GM18505 (cell line): ENCODE results near the gene MAN1C1.

Experiments
- ATAC-seq: cut with Tn5 transposase; IDR thresholded peaks from one replicate; pipeline ENCODE4 v1.9.1; 2021; ENCODE audit not compliant: unreplicated experiment
- POLR2A ChIP-seq: IDR thresholded peaks from 4 replicates; pipeline ENCODE4 v1.6.1; 2011; ENCODE audit warnings: borderline replicate concordance; ENCODE audit not compliant: insufficient read depth, insufficient read length; ENCODE audit errors: extremely low read depth

MAN1C1 gene

DNA sequence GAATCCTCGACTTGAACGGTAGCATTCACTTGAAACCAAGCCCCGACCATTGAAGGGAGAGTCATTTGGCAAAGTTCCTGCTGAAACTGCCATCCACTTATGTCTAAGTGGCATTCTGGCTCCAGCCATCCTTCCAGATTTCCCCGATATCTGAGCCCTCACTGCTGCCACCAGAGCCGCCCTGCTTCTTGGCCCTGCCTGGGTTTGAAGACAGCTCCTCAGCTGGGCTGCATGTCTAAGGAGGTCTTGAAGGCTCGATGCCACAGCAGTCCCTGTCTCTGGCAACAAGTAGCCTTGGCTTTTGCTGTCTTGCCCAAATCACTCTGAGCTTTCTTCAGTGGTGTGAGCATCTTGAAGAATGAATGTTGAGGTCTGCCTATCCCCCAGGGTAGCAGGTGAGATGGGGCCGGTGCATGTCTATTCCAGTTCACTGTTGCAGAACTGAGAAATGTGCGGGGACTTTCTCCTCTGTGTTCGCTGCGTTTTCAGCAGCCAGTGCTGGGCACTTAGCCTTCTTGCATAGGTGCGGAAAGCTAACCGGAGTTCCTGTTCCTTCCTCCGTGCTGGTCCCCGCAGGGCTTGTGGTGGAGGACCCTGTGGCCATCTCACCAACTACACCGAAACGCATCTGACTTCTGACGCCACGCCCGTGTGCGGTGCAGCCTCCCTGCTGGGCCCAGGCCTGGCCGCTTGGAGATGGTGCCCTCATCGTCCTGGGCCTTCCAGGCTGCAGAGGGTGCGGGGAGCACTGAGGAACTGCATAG, 29.2 kb downstream of the MAN1C1 start:
- ATAC-seq = no peak

DNA sequence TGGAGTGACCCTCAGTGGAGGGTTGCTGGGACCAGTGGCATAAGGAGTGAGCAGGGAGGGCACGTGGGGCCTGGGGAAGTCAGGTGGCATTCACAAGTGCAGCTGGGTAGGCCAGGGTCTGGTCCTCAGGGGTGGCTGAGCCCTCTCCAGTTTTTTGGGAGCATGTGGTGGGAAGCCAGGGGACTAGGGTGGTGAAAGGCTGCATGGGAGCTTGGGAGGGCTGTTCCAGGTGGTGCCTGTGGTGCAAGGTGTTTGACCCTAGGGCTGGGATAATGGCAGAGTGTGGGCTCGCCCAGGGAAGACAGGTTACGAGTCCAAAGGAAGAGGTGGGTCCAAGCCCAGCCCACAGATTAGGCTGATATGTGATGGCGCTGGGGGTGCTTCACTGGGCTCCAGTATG, 30.5 kb downstream of the MAN1C1 start:
- no peak for ATAC-seq

More for the DNA sequence above, 29.2 kb downstream of the MAN1C1 start:
- no peak for TF ChIP-seq POLR2A

DNA sequence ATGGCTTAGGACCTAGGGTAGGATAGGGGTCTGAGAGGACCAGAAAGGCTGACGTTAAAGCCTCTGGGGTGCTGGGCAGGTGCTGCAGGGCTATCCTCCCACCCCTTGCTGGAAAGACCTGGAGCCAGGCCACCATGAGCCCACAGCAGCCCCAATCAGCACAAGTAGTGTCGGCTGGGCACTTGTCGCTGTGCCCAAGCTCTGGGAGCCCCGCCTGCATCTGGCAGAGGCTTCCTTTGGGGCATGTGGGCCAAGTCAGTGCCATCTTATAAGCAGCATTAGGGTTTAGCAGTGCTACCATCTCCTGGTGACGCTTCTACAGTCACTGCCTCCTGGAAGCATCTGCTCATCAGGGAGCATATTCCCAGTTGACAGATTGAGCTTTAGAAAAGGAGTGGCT, 31.3 kb downstream of the MAN1C1 start:
- TF ChIP-seq POLR2A = no peak
- ATAC-seq = no peak

More for the DNA sequence above, 30.5 kb downstream of the MAN1C1 start:
- no peak for TF ChIP-seq POLR2A

DNA sequence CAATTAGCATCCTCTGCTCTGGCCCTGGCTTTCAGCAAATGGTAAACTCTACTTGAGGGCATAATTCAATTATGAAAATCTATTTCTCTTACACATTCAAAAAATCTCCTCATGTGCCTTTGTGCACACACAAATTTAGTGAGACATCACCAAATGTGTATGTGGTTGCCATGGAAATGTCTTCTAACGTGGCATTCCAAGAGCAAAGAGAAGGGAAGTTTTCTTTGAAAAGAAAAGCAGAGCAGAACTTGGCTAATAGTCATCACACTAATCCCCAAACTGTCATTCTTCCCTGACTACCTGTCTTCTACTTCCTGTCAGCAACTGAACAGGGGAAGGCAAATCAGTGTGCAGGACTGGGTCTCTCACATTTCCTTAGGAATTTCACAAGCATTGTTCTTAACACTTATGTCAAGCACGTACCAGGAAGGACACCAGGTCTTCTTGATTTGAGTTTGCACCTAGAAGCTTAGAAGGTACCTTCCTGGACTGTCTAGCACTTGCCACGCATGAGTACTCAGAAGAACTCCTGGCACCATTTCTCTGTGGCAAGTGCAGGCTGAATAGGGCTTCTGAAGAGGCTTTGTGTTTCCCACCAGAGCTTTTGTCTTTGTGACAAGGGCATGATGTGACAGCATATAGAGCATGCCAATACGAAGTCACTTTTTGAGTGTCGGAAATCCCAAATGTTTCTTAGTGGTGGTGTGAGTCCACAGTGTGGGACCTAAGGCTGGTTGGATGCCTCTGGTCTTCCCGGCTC, 32.3 kb downstream of the MAN1C1 start:
- no peak for ATAC-seq
- TF ChIP-seq POLR2A = no peak

DNA sequence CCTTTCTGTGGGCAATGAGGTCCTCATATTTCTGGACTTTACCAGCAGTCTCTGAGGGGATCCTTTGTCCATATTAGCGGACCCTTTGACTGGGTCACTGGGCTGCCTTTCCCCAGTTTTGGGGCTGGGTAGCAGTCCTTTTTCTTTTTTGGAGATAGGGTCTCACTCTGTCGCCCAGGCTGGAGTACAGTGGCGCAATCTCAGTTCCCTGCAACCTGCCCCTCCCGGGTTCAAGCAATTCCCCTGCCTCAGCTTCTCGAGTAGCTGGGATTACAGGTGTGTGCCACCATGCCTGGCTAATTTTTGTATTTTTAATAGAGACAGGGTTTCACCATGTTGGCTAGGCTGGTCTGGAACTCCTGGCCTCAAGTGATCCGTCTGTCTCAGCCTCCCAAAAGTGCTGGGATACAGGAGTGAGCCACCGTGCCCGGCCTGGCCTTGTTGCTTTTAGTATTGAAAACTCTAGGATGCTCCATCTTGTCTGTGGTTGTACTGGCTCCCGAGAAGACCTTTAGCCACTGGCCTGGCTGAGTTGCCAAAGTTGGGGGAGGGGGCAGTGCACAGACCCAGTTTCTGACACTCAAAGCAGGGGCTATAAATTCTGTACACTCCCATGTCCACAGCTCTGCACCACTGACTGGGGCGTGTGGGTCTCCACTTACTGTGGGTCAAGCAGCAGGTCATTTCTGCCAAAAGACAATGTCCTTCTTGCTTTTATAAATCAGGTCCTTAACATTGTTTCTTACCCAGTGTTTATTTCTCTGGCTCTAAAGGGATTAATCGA, 33.1 kb downstream of the MAN1C1 start:
- no peak for TF ChIP-seq POLR2A
- ATAC-seq = no peak

DNA sequence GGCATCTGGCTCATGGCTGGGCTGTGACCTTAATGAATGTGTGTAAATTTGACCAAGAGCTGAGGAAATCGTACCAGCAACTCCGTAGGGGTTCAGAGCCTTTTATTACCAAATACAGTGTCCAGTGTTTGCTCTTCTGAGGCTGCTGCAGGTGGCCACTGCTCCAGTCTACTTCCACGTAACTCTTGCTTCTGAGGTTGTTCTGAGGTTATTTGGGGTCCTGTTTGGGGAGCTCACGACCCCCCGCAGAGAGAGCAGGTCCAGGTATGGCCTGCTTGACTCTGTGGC, 33.6 kb downstream of the MAN1C1 start:
- no peak for TF ChIP-seq POLR2A
- ATAC-seq = no peak

DNA sequence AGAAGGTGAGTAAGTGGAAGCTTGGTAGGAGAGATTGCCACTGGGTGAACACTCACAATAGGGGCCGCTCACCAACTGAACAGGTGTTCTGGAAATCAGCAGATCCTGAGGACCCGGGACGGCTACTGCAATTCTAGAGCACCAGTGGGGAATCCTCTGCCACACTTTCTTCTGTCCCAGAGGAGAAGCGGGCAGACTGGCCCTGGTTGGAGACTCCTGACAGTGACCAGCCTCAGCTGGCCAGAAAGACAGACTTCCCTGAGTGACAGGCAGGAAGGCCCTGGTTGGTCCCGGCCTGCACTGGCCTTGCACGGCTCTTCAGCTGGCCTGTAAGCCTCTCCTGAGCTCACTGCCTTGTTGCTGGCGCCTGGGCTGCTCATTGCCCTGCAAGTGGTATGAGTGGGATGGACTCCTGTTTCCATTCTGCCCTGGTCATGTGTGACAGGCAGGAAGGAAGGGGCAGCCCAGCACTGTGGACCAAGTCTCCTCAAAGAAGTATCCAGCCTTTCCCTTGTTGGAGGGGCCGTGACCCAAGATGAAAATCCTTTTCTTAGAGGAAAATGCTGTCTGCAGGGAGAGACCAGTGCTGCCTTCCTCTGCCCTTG, 34.5 kb downstream of the MAN1C1 start:
- ATAC-seq = no peak
- TF ChIP-seq POLR2A = no peak

DNA sequence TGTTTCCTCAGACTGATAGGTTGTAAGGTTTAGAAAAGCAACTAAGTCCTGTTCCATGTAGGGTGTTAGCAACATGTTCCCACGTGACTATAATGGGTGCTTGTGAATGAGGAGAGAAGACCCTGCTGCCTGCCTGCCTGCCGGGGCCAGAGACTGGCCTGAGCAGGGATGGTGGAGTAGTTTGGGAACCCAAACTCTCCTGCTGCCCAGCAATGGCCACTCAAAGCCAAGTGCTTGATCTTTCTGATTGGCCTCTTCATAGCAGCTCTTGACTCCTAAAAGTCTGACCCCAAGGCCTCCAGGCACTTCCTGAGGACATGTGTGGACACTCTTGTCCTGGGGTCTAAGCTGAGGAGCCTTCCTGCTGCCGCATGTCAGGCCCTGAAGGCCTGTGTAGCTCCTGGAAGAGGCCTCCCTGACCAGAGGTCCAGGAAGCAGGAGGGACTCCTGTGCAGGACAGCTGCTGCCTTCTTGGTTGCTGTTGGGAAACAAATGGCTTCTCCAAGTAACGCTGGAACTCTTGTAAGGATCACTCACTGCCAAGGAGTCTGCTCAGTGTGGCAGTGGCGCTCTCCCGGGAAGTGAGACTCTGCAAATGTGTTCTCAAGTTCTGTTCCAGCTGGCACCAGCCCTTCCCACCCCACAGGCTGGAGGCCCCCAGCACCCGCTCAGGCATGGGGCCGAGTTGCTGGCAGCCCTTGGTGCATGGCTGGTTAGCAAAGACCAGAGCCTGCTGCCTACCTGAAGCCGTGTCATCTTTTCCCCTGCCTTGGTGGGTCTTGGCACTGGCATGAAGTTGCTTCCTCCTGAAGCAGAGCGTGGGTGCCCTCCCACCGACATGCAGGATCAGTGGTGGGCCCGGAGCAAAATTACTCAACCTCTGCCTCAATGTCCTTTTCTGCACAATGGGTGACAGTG, 35.5 kb downstream of the MAN1C1 start:
- ATAC-seq = no peak
- TF ChIP-seq POLR2A = no peak

DNA sequence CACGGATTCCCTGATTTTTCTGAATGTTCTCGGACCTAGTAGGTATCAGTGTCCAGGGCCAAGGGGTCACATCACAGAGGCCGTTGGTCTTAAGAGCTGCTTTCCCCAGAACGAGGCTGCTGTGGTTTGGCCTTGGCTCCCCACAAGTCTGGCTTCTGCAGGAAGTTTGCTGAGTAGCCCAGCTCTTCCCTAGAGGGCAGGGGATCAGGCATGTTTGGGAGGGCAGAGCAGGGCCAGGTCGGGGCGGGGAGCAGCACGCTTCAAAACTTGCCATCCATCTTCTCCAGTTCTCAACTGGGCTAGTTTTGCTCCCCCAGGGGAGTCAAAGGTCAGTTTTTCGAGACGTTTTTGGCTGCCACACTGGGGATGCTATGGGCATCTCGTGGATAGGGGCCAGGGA, 37.0 kb downstream of the MAN1C1 start:
- no peak for TF ChIP-seq POLR2A
- ATAC-seq = no peak

DNA sequence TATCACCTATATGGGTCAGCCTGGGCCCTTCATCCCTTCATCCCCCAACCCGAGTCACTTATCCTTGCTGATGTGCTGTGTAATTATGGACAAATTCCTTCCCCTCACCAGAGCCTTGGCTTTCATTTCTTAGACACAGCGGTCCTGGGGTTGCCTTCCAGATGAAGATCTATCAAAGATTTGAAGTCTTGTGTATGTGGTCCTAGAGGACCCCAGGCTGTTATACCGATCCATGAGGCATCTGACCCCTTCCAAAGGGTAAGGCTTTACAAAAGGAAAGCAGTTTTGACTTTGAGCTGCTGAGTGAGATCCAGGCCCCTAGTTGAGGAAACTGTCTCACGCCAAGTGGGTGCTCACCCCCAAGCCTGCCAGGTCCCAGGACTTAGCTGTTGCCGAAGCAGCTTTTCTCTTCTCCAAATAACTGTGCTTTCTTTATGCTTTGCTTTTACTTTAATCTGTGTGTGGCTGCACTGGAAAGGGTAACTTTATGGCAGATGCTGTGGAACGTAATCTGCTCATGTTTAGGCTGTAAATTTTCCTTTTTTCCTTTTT, 37.6 kb downstream of the MAN1C1 start:
- ATAC-seq = no peak
- no peak for TF ChIP-seq POLR2A

DNA sequence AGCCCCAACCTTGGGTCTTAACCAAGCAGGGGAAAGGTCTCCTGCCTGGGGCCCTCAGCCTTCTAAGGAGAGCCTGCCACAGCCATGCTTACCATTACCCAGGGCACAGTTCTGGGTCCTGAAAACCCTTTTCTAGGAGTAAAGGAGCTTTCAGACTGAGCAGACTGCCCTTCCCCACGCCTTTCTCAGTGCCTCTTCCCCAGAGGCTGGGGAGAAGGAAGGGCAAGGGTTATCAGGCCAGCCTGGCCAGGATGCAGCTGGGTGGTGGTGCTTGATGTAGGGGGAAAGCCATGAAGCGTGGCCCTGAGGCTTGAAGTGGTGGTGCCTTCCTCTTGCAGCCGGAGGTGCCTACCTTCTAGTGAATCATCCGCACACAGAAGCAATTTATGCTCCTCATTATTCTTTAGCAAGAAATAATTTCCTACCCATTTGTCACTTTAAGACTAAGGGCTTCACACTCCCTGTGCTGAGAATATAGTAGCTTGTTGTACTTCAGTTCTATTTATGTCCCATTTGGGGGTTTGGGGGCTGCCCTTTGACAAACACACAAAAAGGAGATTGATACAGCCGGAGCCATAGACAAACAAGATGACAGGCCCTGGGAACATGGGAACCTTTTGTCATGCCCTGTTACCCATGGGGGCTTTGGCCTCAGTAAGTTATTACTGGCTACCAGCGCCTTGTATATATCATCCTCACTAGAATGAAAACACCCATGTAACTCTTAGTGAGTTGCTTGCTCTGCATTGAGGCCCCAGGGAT, 40.7 kb downstream of the MAN1C1 start:
- TF ChIP-seq POLR2A = no peak
- ATAC-seq = no peak
